HG03064 (cell line): ENCODE data around the gene FTH1.

Source experiments
- ATAC-seq: cut with Tn5 transposase; IDR thresholded peaks from one replicate; pipeline ENCODE4 v1.9.1; 2021; ENCODE audit warnings: low read depth; ENCODE audit not compliant: unreplicated experiment

The FTH1 gene

DNA sequence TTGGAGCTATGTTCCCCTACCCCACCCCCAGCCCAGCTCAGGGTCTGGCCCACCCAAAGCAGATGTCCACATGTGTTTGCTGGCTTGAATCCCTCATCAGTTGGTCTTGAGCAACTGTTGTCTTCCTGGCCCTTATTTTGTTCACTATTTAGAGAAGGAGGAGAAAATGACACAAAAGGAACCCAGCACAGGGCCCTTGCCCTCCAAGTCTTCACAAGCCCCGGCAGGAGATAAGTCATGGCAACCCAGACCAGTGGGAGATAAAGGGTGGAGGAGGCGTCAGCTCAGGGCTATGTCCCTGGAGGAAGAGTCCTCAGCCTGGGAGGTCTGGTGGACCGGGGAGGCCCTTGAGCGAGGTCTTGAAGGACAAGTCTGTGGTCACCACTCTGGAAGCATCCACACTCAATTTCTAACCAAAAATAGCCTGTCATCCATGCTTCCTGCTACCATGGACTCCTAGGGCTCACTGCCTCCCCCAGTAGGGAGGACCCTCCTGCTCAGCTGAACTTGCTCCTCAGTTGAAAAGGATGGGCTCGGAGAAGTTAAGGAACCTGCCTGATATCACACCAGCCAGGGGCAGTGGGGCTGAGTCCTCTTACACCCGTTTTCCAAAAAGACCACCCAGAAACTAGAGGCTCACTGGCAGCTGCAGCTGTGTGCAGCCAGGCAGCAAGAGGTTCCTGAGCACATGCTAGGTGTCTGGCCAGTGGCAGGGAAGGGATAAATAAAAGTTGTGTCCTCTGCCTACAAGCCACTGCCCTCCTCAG, 48.3 kb downstream of the FTH1 start:
- ATAC-seq = no peak

DNA sequence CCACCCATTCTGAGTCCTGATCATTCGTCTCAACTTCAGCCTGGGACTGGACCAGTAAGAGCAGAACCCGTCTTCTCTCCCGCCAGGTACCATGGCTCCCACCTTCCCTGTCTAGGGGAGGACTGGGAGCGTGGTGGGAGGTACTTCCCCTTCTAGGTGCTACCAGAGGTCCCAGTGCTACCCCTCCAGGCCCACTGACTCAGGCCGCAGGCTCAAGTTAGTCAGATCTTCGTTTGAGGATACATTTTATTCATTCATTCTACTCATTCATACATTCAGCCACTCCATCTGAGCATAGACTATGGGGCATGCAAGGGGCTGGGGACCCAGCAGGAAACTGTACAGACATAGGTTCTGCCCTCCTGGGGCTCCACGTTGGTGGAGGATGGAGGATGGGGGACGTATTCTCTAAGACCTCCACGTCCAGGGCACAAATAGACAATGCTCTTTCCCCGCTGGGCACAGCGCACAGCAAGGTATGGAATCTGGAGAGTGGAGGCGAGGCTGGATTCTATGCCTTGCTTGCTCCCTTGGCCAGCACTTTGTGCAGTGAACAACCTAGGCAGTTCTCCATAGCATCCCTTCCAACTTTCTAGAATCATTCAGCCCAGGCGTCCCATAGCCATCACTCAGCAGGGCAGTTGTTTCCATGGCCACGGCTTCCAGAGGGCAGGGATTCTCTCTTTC, 49.0 kb downstream of the FTH1 start:
- no peak for ATAC-seq

DNA sequence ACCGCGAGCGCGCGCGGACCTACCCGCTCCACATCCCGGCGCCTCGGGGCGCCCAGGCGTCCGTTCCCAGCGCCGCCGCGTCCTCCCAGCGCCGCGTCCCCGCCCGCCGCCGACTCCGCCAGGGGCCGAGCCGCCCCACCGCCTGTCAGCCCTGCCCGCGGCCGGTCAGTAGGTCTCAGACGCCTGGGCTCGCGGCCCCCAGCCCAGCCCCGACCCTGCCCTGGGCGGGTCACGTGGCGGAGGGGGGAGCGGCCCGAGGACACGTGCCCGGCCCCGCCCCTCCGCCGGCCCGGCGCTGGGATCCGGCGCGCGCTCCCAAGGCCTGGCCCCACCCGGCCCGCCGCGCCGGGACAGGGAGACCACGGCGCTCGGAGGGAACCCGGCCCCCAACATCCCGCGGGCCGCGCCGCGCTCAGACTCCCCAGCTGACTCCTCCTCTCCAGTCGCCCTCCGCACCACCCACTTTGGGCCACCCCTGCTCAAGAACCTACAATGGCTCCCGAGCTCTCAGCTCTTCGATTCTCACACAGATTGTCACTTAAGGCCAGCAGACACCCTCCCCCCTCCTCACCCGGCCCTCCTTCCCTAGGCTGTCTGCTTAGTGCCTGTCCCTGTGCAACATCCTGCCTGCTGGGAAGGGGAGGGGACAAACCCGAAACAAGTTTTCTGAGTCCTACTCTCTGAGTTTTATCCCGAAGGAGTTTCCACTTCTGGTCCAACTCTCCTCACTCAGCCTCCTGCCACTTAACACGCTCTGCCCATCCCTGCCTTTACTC, 49.9 kb downstream of the FTH1 start, which contains the start of gene RAB3IL1:
RAB3IL1 (minus strand) TSS at position 233 of the 776 bp plus-strand sequence; CDS start at position 34, 199 bp downstream.
- ATAC-seq = no peak

DNA sequence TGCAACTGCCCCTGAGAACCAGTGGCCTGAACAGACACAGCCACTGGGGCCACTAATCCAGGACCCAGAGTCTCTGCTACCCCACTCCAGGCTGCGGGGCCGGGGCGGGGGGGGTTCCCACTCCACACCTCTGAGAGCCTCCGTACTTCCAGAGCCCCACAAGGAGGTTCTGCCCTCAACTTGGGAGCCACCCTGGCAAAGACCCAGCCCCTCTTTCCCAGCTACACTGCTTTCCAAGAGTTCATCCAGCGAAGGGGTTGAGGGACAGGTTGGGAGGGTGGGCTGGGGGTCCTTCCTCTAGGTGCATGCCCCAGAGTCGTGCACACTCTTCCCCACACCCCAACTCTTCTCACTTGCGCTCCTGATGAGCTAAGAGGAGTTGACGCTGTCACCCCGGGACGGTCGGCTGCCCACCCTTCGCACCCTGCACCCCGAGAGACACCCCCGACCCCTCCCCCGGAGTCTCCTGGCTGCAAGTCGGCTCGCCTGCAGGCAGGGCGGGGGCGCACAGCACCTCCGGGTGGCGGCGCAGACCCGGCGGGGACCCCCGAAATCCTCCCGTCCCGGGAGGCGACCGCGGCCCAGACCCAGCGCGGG, 50.6 kb downstream of the FTH1 start:
- ATAC-seq = no peak

DNA sequence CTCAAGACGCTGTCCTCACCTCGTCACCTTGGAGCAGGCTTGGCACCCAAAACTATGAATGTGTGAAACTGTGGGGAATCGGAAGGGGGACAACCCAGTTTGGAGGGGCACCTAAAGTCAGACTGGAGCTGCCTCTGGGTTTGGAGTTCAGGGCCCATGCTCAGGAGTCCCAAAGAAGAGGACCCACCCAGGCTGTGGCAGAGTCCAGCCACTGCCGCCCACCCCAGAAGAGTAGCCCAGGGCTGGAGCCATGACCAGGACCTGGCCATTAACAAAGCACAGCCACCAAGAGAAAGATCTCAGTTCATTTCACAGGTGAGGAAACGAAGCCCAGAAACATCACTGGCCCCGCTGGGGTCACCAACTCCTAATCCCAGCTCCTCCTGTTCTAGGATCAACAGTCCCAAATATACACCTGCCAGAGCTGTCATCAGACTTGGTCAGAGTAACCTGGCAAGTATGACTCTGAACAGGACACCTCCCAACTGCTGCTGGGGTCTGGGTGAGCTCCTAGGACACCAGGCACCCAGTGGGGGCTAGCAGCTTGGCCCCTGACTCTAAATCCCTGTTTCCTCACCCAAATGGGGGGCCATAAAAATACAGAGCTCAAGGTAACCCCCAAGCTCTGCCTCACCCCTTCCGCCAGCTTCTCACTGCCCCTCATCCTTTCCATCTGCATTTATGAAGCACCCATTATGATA, 52.8 kb downstream of the FTH1 start:
- ATAC-seq = no peak
